Measurements from ENCODE around the gene SLC49A3.

The SLC49A3 gene

GRCh38 chr4:680091-680490 lies 8.9 kb downstream of the SLC49A3 start:
- ATAC-seq (ENCODE audit: low read depth): no peak
- no peak for DNase-seq (ENCODE audit: low spot score)
- no peaks in the 10 kb centered on the region for H3K9me3 ChIP-seq (ENCODE audit: severe bottlenecking)
- H3K4me3 ChIP-seq (ENCODE audit: severe bottlenecking): no peak overlapping the region
- peaks cover 12% of the 10 kb centered on the region for H3K4me1 ChIP-seq (ENCODE audit: insufficient read depth, poor library complexity, severe bottlenecking)
- no peaks in the 10 kb centered on the region for H3K27me3 ChIP-seq (ENCODE audit: insufficient read depth, poor library complexity, severe bottlenecking)
- no peaks in the 10 kb centered on the region for H3K36me3 ChIP-seq (ENCODE audit: low read depth)
- TF ChIP-seq CTCF (IDR thresholded peaks at IDR 0.05; ENCODE audit: poor library complexity, severe bottlenecking): no peak
- no peak overlapping the region for H3K27ac ChIP-seq (ENCODE audit: poor library complexity, severe bottlenecking)

- TF ChIP-seq CTCF (IDR thresholded peaks at IDR 0.05; ENCODE audit: poor library complexity, severe bottlenecking): no peak
- Histone ChIP-seq H3K9me3 (ENCODE audit: severe bottlenecking) (no peaks in the 10 kb centered on the region), H3K27ac (ENCODE audit: poor library complexity, severe bottlenecking) (no peak overlapping the region), H3K4me1 (ENCODE audit: insufficient read depth, poor library complexity, severe bottlenecking) (peaks cover 12% of the 10 kb centered on the region), H3K36me3 (ENCODE audit: low read depth) (no peaks in the 10 kb centered on the region), H3K4me3 (ENCODE audit: severe bottlenecking) (no peak overlapping the region), H3K27me3 (ENCODE audit: insufficient read depth, poor library complexity, severe bottlenecking) (no peaks in the 10 kb centered on the region)
- no peak for ATAC-seq (ENCODE audit: low read depth)
- DNase-seq (ENCODE audit: low spot score): no peak
These were observed 9.3 kb downstream of the SLC49A3 start for GRCh38 chr4:679629-680028.

GRCh38 chr4:679104-679481 lies 9.9 kb downstream of the SLC49A3 start:
- DNase-seq (ENCODE audit: low spot score) (no peak), ATAC-seq (ENCODE audit: low read depth) (no peak)
- H3K4me1 ChIP-seq (ENCODE audit: insufficient read depth, poor library complexity, severe bottlenecking): peaks cover 12% of the 10 kb centered on the region
- H3K27me3 ChIP-seq (ENCODE audit: insufficient read depth, poor library complexity, severe bottlenecking): no peaks in the 10 kb centered on the region
- no peaks in the 10 kb centered on the region for H3K36me3 ChIP-seq (ENCODE audit: low read depth)
- no peak for TF ChIP-seq CTCF (IDR thresholded peaks at IDR 0.05; ENCODE audit: poor library complexity, severe bottlenecking)
- no peak overlapping the region for H3K4me3 ChIP-seq (ENCODE audit: severe bottlenecking)
- no peaks in the 10 kb centered on the region for H3K9me3 ChIP-seq (ENCODE audit: severe bottlenecking)
- no peak overlapping the region for H3K27ac ChIP-seq (ENCODE audit: poor library complexity, severe bottlenecking)

- DNase-seq (ENCODE audit: low spot score) (no peak), ATAC-seq (ENCODE audit: low read depth) (no peak)
- peaks cover 12% of the 10 kb centered on the region for H3K4me1 ChIP-seq (ENCODE audit: insufficient read depth, poor library complexity, severe bottlenecking)
- H3K27ac ChIP-seq (ENCODE audit: poor library complexity, severe bottlenecking): peak overlapping the region; percentile 9
- TF ChIP-seq CTCF (IDR thresholded peaks at IDR 0.05; ENCODE audit: poor library complexity, severe bottlenecking): no peak
- H3K27me3 ChIP-seq (ENCODE audit: insufficient read depth, poor library complexity, severe bottlenecking): no peaks in the 10 kb centered on the region
- no peak overlapping the region for H3K4me3 ChIP-seq (ENCODE audit: severe bottlenecking)
- H3K9me3 ChIP-seq (ENCODE audit: severe bottlenecking): no peaks in the 10 kb centered on the region
- H3K36me3 ChIP-seq (ENCODE audit: low read depth): no peaks in the 10 kb centered on the region
These were observed 10.4 kb downstream of the SLC49A3 start for GRCh38 chr4:678331-679103.

Measured in RWPE2 (cell line).